Kidney epithelial cell (primary cell): ENCODE measurements around the gene ETV6. TPM values are rescaled to one million over a fixed set of nuclear protein-coding genes. Genes with fewer than 3 reads are reported as not detected.

Experiments
- DNase-seq: peaks from one replicate; pipeline ENCODE4 v3.0.0-alpha.2; 2010; ENCODE audit warnings: low read depth
- H3K27me3 ChIP-seq: 2 replicates; pipeline ENCODE4 v1.6.0; 2011; ENCODE audit warnings: low read length; ENCODE audit not compliant: control insufficient read depth, insufficient read depth
- H3K36me3 ChIP-seq: 2 replicates; pipeline ENCODE4 v1.5.1; 2011; ENCODE audit warnings: low read length; ENCODE audit not compliant: control insufficient read depth, insufficient read depth
- H3K4me3 ChIP-seq: 2 replicates; pipeline ENCODE4 v1.5.1; 2011; ENCODE audit warnings: low read depth, mild to moderate bottlenecking, control low read depth, low read length
- total RNA-seq: library from RNA; depleted of rRNA; stranded (reverse); fragments of >200 nt; gene quantifications from 2 replicates; pipeline ENCODE4 v1.2.3, GENCODE V29; 2015
- TF ChIP-seq, protein P1 (sequence below): IDR thresholded peaks from 2 replicates; pipeline ENCODE4 v1.5.1; 2011; ENCODE audit warnings: mild to moderate bottlenecking, moderate library complexity, low read length, control low read depth, inconsistent platforms; ENCODE audit not compliant: insufficient read depth, poor library complexity, severe bottlenecking

The ETV6 gene
- total RNA-seq, 1 donor from 2014 or later: 17.6 TPM

DNA sequence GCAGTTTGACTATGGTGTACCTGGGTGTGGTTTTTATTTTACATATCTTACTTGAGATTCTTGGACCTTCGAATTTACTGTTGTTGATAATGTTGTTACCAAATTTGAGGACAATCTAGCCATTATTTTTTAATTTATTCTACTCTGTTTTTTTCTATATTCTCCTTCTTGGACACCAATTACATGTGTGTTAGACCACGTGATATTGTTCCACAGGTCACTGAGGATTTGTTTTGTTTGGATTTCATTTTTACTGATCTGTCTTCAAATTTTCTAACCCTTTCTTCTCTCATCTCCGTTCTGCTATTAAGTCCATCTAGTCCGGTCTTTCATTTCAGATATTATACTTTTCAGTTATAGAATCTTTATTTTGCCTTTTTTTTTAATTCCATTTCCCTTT is 216.3 kb downstream of the ETV6 start:
- Histone ChIP-seq H3K4me3 (no peak overlapping the region), H3K36me3 (peaks cover 3% of the 10 kb centered on the region), H3K27me3 (no peaks in the 10 kb centered on the region)
- no peak for DNase-seq
- TF ChIP-seq, protein P1, sequence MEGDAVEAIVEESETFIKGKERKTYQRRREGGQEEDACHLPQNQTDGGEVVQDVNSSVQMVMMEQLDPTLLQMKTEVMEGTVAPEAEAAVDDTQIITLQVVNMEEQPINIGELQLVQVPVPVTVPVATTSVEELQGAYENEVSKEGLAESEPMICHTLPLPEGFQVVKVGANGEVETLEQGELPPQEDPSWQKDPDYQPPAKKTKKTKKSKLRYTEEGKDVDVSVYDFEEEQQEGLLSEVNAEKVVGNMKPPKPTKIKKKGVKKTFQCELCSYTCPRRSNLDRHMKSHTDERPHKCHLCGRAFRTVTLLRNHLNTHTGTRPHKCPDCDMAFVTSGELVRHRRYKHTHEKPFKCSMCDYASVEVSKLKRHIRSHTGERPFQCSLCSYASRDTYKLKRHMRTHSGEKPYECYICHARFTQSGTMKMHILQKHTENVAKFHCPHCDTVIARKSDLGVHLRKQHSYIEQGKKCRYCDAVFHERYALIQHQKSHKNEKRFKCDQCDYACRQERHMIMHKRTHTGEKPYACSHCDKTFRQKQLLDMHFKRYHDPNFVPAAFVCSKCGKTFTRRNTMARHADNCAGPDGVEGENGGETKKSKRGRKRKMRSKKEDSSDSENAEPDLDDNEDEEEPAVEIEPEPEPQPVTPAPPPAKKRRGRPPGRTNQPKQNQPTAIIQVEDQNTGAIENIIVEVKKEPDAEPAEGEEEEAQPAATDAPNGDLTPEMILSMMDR: no peak

DNA sequence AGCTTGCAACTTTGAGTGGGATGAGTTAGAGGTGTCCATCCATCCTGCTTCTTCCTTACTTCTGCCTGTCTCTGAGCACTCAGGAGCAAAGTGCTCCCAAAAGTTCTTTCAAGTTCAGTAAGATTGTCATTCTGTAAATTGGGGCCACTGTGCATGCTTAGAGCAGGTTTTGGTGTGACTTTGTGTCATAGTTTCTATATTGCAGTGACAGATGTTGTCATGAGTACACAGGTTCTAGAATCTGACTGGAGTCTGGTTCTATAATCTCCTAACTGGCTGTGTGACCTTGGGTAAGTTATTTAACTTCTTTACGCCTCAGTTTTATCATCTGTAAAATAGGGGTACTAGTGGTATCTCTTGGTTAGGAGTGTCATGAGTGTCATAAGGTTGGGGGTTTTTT is 218.6 kb downstream of the ETV6 start:
- peaks cover 3% of the 10 kb centered on the region for H3K36me3 ChIP-seq
- TF ChIP-seq, protein P1: no peak
- DNase-seq: no peak
- no peak overlapping the region for H3K4me3 ChIP-seq
- H3K27me3 ChIP-seq: no peaks in the 10 kb centered on the region

DNA sequence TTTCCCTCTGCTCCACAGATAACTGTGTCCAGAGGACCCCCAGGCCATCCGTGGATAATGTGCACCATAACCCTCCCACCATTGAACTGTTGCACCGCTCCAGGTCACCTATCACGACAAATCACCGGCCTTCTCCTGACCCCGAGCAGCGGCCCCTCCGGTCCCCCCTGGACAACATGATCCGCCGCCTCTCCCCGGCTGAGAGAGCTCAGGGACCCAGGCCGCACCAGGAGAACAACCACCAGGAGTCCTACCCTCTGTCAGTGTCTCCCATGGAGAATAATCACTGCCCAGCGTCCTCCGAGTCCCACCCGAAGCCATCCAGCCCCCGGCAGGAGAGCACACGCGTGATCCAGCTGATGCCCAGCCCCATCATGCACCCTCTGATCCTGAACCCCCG is 219.9 kb downstream of the ETV6 start:
- DNase-seq: no peak
- Histone ChIP-seq H3K4me3 (no peak overlapping the region), H3K27me3 (no peaks in the 10 kb centered on the region), H3K36me3 (peaks cover 2% of the 10 kb centered on the region)
- TF ChIP-seq, protein P1: no peak

DNA sequence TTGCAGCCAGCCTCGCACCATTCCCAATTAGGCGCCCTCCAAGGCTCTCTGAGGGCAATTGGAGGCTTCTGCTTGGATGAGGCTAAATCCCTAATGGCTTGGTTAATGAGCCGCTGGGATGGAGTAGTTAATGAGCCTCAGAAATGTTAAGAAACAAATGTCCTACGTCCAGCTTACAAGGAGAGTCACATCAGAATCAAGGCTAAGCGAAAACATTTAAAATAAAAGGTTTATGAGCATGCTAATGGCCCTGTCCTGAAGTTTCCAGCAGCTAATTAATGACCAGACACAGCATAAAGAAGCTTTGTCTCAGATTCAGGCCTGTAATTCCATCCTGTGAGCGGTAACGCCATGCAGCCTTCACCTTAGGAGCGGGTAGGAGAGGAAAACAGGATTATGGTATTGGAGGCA is 220.6 kb downstream of the ETV6 start:
- DNase-seq: no peak
- no peaks in the 10 kb centered on the region for H3K27me3 ChIP-seq
- TF ChIP-seq, protein P1: no peak

DNA sequence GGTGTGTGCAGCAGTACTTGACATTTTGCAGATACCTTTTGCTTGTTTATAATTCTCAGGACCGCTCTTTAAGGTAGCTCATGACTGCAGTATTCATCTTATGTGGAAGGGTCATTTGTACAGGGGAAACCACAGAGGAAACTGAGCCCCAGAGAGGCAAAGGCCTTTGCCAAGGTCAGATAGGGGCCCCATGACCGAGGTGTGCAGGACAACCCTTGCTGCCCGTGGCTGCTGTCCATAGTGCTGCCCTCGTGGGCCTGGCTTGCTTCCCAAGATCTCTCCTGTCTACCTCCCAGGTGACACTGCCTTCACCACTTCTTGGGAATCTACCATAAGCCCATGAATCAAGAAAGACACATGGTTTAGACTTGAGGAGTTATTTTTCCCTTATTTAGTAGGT is 222.6 kb downstream of the ETV6 start:
- TF ChIP-seq, protein P1: no peak
- H3K27me3 ChIP-seq: no peaks in the 10 kb centered on the region
- DNase-seq: no peak

More for the DNA sequence above, 220.6 kb downstream of the ETV6 start:
- Histone ChIP-seq H3K36me3 (peaks cover 2% of the 10 kb centered on the region), H3K4me3 (no peak overlapping the region)

DNA sequence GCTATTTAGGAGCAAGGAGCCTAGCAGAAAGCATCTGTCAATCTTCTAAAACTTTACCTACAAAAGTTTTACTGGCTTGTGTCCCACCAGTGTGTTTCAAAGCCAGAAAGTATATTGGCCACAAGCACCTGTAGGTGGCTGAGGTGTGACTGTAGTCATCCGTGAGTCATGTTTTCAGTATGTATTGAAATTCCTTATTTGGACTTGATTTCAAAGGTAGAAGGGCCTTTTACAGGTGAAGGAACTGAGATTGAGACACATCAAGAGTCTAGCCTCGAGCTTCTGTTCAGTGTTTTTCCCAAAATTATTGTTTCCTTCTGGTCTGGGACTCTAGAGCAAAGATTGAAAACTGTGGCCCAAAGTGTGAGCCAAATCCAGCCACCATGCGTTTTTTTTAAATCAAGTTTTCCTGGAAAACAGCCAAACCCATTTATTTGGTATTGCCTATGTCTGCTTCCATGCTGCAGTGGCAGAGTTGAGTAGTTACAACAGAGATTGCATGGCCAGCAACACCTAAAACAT is 226.0 kb downstream of the ETV6 start:
- TF ChIP-seq, protein P1: no peak
- H3K27me3 ChIP-seq: no peaks in the 10 kb centered on the region
- no peak overlapping the region for H3K4me3 ChIP-seq
- DNase-seq: no peak
- peaks cover 2% of the 10 kb centered on the region for H3K36me3 ChIP-seq

More for the DNA sequence above, 222.6 kb downstream of the ETV6 start:
- H3K4me3 ChIP-seq: no peak overlapping the region
- peaks cover 2% of the 10 kb centered on the region for H3K36me3 ChIP-seq
